ENCODE data around the gene OTUD3. TPM values are rescaled to one million over a fixed set of nuclear protein-coding genes. Genes with fewer than 3 reads are reported as not detected.
A peak's percentile ranks its signal among the peaks of the same experiment; 100 is the strongest.

OTUD3 gene
- total and polyA plus RNA-seq, 2 of the 13 experiments (the other 11 are each of a cell fraction or from before 2014, with no cell fraction given) = 5.2 to 7.5 TPM

GRCh38 chr1:19926296-19927129, 44.3 kb downstream of the OTUD3 start:
- intact Hi-C loops (cut with micrococcal nuclease; ENCODE audit: unreplicated experiment) (loop anchor here (2.0 kb wide), 2 partner anchors 44 to 48 kb away; partner anchors contain the start of gene OTUD3), in situ Hi-C loops (cut with HindIII; ENCODE audit: extremely low pct_ligation_motif_present, low pct_unique_long_range_greater_than_20kb) (loop anchor here (5.0 kb wide), 1 partner anchor 551 kb away; no protein-coding TSS in a partner anchor)
- Histone ChIP-seq H3K27me3 (ENCODE audit: control insufficient read depth in 1 of 2, insufficient read depth in 2 of 2, low read length in 2 of 2) (no peaks in the 10 kb centered on the region), H3K4me2 (ENCODE audit: low read depth, low read length) (peak overlapping the region; percentile 70), H3K4me3 (replicated peaks in 1 of 3; ENCODE audit: insufficient read depth in 1 of 3, low read depth in 2 of 3, low read length in 3 of 3) (peak overlapping the region in 2 of 3 experiments; percentile 17 to 27; a peak in 3 of 6 replicates), H3K9ac (ENCODE audit: insufficient read depth, low read depth, low read length) (peak overlapping the region; percentile 80), H2AFZ (ENCODE audit: low read length) (no peak overlapping the region), H3K79me2 (ENCODE audit: insufficient read depth, low read length) (no peaks in the 10 kb centered on the region), H3K36me3 (replicated peaks in 1 of 2; ENCODE audit: control insufficient read depth in 1 of 2, insufficient read depth in 2 of 2, low read length in 2 of 2) (no peaks in the 10 kb centered on the region; a peak in 1 of 5 replicates), H3K4me1 (ENCODE audit: insufficient read depth, low read length) (peaks cover 89% of the 10 kb centered on the region), H3K27ac (ENCODE audit: extremely low read length, insufficient read depth, low read length) (peak overlapping the region; percentile 94), H3K9me3 (ENCODE audit: low read length) (peaks cover 22% of the 10 kb centered on the region), H4K20me1 (ENCODE audit: insufficient read depth, low read length) (no peaks in the 10 kb centered on the region)
- ATAC-seq (peak; percentile 78), FAIRE-seq (no peak), DNase-seq (ENCODE audit: low spot score) (peak; percentile 96)
- ChIA-PET POLR2A (interaction anchor here (0.8 to 2.7 kb wide), 8 partner anchors 9 to 626 kb away, joined by 3 to 14 read pairs (median 4); partner anchors contain the start of genes CAMK2N1 and FAM43B), CTCF (ENCODE audit: low intra/inter-chr PET ratio, low total read pairs) (no interaction called here)
- BruUV-seq (replicated peaks) = TSS peak; percentile 21
- 21% methylated on average over 8 of the region's 8 CpGs for WGBS (ENCODE audit: low lambda C conversion rate)
- TF ChIP-seq SALL2 (CRISPR knock-in tag; IDR thresholded peaks at IDR 0.05) = peak; percentile 31; the same call in 1 of the 2 replicates
- peak; percentile 74 for TF ChIP-seq RXRB (CRISPR knock-in tag; IDR thresholded peaks at IDR 0.05; ENCODE audit: borderline replicate concordance)
- TF ChIP-seq KLF13 (CRISPR knock-in tag; IDR thresholded peaks at IDR 0.05) = no peak
- no peak for TF ChIP-seq MIER3 (CRISPR knock-in tag; IDR thresholded peaks at IDR 0.05; ENCODE audit: borderline replicate concordance)
- no peak for TF ChIP-seq SMARCC2 (IDR thresholded peaks at IDR 0.05)
- TF ChIP-seq FOXO1 (CRISPR knock-in tag; IDR thresholded peaks at IDR 0.05) = peak; percentile 71; the same call in 1 of the 2 replicates
- TF ChIP-seq JUNB (CRISPR knock-in tag; IDR thresholded peaks at IDR 0.05; ENCODE audit: borderline replicate concordance) = peak; percentile 68; the same call in 1 of the 2 replicates
- TF ChIP-seq SOX5 (CRISPR knock-in tag; IDR thresholded peaks at IDR 0.05; ENCODE audit: borderline replicate concordance) = peak; percentile 78
- TF ChIP-seq LCORL (IDR thresholded peaks at IDR 0.05) = no peak
- peak; percentile 58; the same call in 1 of the 2 replicates for TF ChIP-seq LCORL (CRISPR knock-in tag; IDR thresholded peaks at IDR 0.05)
- TF ChIP-seq TFAP4 (IDR thresholded peaks at IDR 0.05; ENCODE audit: borderline replicate concordance, low read depth) = peak; percentile 68; the same call in 1 of the 2 replicates
- TF ChIP-seq, protein P1, sequence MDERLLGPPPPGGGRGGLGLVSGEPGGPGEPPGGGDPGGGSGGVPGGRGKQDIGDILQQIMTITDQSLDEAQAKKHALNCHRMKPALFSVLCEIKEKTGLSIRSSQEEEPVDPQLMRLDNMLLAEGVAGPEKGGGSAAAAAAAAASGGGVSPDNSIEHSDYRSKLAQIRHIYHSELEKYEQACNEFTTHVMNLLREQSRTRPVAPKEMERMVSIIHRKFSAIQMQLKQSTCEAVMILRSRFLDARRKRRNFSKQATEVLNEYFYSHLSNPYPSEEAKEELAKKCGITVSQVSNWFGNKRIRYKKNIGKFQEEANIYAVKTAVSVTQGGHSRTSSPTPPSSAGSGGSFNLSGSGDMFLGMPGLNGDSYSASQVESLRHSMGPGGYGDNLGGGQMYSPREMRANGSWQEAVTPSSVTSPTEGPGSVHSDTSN (CRISPR knock-in tag; IDR thresholded peaks at IDR 0.05) = no peak
- 0 out of 4 replicates have a peak, but pooled peaks of 1 of the 2 experiments have one; percentile 33 for TF ChIP-seq NR2F1 (CRISPR knock-in tag; IDR thresholded peaks at IDR 0.05)
- TF ChIP-seq ELF3 (CRISPR knock-in tag; IDR thresholded peaks at IDR 0.05) = peak; percentile 51; the same call in 1 of the 2 replicates
- TF ChIP-seq SOX13 (IDR thresholded peaks at IDR 0.05) = peak; percentile 49
- TF ChIP-seq SOX13 (CRISPR knock-in tag; conservative IDR thresholded peaks at IDR 0.05 in 1 of 2, IDR thresholded peaks at IDR 0.05 in 1 of 2) = peak in 1 of 2 experiments; percentile 74; a peak in 2 of 4 replicates
- TF ChIP-seq TCF7L2 (IDR thresholded peaks at IDR 0.05; ENCODE audit: low read depth, low read length) = 0 out of 2 replicates have a peak, but pooled peaks have one; percentile 53
- peak; percentile 63 for TF ChIP-seq PHF21A (CRISPR knock-in tag; IDR thresholded peaks at IDR 0.05)
- 0 out of 2 replicates have a peak, but pooled peaks have one; percentile 21 for TF ChIP-seq KAT8 (CRISPR knock-in tag; IDR thresholded peaks at IDR 0.05)
- no peak for TF ChIP-seq ZNF569 (CRISPR knock-in tag; IDR thresholded peaks at IDR 0.05; ENCODE audit: borderline replicate concordance)
- peak; percentile 76 for TF ChIP-seq RARA (CRISPR knock-in tag; IDR thresholded peaks at IDR 0.05)
- no peak for TF ChIP-seq MTA1 (CRISPR knock-in tag; IDR thresholded peaks at IDR 0.05; ENCODE audit: borderline replicate concordance)
- no peak for TF ChIP-seq ATM (IDR thresholded peaks at IDR 0.05; ENCODE audit: borderline replicate concordance)
- peak; percentile 33; the same call in 1 of the 2 replicates for TF ChIP-seq FOXA3 (CRISPR knock-in tag; IDR thresholded peaks at IDR 0.05)
